DMS53 treated with DMSO at 0.1 percent for 48 hours (cell line): ENCODE results near the gene RALGPS1.
A peak's percentile ranks its signal among the peaks of the same experiment; 100 is the strongest.

ENCODE experiments used
- DNase-seq: peaks from one replicate; lab custom pipeline; 2025; ENCODE audit not compliant: unreplicated experiment; lab: John Stamatoyannopoulos, UW

Gene RALGPS1

GRCh38 chr9:127114606-127115005 lies 200.0 kb downstream of the RALGPS1 start:
- no peak for DNase-seq

GRCh38 chr9:127116088-127116726 lies 201.6 kb downstream of the RALGPS1 start:
- DNase-seq = no peak

GRCh38 chr9:127116957-127117356 lies 202.4 kb downstream of the RALGPS1 start:
- DNase-seq = no peak

GRCh38 chr9:127117801-127118200 lies 203.2 kb downstream of the RALGPS1 start:
- no peak for DNase-seq

DNA sequence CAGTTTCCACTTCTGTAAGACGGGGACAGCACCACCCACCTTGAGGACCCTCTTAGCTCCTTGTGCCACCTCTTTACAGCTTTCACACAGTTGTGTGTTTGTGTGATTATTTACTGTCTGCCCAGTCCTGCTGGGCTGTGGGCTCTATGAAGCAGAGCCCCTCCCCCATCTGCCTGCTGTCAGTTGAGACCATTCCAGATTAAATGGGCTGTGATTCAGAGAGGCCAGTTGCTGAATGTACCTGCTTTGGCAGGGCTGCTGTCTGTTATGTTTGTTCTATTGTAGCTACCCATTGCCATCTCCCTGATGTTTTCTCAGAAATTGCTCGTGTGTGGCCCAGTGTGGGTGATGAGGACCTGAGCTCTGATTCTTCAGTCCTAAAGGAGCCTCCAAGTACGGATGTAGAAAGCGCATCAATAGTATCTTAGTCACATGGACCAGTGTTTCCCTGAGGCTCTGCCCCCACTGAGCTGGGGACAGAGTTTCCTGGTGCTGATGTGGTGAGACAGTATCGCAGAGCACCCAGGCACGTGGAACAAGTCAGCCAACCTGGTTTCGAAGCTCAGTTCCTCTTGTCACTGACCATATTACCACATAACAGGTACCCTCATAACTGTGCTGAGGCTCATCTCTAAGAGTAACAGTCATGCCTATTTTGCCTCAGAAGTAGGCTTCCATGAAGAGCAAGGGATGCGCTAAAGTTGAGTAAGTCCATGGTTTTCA lies 204.2 kb downstream of the RALGPS1 start:
- no peak for DNase-seq

DNA sequence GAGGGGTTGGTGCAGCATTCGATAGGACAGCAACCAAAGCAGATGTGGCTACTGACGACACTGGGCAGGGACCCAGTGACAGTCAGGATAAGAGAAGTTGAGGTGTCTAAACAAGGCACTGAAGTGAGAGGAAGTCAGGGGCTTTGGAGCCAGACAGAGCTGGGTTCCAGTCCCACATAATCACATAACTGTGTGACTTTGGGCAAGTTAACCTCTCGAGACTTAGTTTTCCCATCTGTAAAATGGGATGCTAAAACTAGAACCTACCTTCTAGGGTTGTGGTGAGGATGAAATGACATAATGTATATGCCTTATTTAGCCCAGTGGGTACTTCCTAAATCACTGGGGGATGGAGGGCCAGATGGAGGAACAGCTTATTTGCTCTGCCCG lies 204.7 kb downstream of the RALGPS1 start:
- no peak for DNase-seq

DNA sequence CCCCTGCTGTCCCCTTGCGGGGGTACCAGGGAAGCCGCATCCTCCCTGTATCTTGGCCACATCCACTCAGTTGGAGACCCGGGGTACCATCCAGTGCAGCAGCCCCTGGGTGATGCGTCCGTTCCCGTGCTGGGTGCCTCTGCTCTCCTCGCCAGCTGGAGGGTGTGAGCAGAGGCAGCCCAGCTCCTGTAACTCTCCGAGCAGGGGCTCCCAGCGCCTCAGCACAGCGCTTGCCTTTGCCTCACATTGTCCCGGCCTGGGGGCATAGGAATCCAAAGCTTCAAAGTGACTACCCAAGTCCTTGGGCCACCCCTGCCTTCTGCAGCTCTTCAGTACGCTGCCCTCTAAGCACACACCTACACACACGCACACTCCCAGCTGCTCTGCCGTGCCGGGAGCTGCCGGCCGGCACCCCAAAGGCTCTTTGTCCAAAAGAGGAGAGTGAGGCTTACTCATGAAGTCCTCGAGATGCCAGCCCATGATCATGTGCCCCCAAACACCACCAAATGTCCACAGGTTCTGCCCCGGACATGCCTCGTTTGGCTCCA lies 207.1 kb downstream of the RALGPS1 start:
- no peak for DNase-seq

DNA sequence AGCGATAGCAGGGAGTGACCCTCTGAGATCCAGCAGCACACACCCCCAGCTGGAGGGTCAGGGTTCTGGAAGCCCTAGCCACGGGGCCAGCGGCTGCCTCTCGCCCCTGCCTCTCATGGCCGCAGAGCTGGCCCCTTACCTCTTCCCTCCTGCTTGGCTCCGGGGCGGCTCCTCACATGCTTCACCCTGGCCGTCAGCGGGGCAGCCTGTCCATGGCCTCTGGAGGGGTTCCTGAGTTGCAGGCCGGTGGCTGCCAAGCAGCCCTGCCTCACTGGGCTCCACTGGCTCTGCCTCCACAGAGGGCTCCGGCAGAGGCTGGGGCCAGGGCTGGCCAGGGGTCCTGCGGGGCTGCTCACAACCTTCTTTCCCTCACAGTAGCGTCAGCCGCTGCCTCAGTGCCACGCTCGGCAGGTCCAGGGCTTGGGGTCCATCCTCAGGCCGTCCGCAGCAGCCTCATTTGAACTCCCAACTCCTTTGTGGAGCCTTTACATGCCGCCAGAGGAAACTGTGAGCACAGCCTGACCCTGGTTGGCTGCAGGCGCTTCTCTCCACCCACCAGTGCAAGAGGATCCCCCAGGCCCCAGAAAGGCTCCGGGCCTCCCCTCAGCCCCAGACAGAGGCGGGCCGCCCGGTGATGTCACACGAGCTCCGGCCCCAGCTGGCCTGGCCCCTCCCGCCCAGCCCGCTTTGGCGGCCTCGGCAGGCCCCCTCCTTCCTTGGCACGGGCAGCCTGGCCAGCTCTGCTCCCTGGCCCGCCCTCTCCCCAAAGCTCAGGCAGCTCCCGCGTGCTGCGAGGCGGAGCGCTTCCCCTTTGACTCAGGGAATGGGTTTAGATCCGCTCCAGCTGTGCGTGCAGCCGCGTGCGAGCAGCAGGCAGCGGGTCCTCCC lies 207.8 kb downstream of the RALGPS1 start, which contains the start of gene ANGPTL2:
ANGPTL2 (minus strand) TSS at position 460 of the 888 bp plus-strand sequence. CDS start 13,904 bp downstream, outside the sequence.
- DNase-seq = peak; percentile 14

GRCh38 chr9:127123064-127123890 lies 208.7 kb downstream of the RALGPS1 start:
- no peak for DNase-seq

GRCh38 chr9:127124111-127124531 lies 209.5 kb downstream of the RALGPS1 start:
- no peak for DNase-seq

DNA sequence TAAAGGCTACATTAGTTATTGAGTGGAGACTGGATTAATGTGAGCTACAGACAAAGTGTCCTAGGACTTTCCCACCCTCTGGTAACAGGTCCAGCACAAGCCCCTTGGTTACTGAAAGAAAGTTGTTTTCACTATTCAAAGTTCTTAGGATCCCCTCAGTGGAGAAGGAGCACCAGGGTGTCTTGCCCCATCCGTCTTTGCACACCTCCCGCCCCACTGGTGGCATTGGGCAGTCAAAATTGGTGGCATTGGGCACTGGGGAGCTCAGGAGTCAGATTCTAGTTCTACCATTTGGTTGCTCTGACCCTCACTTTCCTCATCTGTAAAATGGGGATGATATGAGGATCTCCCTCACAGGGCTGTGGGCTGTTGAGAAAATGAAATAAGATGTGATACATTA lies 210.2 kb downstream of the RALGPS1 start:
- DNase-seq = no peak

DNA sequence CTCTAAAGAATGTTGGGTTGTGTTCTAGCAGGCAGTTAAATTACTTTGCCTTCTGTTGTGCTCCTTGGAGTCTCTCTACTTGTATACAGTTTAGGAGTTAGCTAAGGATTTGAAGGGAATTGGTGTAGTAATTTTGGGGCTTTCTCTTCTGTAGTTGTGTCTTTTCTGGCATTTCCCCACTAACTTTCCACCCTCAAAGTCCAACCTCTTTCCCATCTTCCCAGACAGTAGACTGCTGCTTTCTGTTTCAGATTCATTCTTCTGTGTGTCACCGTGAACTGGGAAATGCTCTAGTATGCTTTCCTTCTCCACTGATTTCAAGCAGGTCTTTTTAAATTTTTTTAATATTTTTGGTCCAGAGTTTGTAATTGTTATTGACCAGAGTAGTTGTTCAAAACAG lies 212.4 kb downstream of the RALGPS1 start:
- no peak for DNase-seq

GRCh38 chr9:127128341-127129072 lies 213.9 kb downstream of the RALGPS1 start:
- no peak for DNase-seq

DNA sequence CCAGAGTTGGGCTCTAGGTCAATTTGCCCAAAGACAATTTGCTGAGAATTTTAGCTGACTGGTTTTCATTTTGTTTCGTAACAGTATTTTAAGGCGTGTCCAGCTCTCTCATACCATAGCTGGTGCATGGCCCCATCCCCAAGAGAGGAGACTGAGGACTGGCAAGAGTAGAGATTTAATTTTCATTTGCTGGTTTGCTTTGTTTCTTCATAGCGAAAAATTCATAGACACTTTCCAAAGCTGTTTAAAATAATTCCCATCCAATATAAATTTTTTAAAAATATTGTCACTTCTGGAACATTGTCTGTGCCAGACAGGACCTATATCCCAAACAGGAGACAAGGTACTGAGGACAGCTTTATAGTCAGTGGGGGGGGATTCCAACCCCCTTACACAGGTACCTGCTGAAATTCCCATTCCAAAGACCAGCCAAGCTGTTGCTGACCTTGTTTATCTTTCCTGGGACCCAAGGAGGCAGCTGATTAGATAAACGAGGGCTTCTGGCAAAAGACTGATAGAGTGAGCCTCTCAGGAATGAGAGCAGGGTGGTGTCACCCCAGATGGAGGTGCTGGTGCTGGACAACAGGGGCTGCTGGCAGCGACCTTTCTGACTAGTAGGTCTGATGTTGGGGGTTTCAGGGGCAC lies 214.6 kb downstream of the RALGPS1 start:
- DNase-seq = no peak

DNA sequence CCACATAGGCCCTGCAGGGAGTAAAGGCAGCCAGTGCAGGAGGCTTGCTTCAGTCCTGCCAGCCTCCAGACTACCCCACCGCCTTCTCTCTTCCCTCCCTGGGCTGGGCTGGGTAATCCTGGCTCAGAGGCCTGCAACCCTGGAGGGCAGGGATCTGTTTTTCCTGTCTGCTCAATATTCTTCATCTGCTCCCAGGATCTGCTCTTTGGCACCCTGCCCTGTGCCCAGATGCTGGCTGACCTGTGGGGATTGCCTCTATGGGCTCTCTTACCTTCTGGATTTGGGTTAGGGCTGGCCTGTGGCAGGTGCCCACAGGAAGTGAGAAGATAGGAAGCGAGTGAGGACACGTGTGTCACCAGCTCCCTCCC lies 215.1 kb downstream of the RALGPS1 start:
- DNase-seq = no peak

DNA sequence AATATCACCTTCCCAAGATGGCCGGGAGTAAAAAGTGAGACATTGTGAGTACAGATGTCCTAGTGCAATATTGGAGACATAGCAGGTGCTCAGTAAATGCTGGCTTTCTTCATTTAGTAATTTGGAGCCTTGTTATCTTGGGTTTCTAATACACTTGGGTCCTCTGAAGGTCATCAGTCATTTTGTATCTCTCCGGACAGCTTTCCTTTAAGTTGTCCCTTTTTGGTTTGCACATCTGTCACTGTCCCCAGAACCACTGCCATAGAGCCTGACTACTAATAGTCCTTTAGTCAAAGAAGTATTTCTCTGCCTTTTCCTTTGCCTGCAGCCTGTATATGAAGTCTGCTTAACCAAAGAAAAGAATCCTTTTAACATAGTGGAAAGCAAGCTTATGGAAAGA lies 215.7 kb downstream of the RALGPS1 start:
- DNase-seq = no peak

- DNase-seq = no peak
Observed at GRCh38 chr9:127130661-127131538, 216.3 kb downstream of the RALGPS1 start.

DNA sequence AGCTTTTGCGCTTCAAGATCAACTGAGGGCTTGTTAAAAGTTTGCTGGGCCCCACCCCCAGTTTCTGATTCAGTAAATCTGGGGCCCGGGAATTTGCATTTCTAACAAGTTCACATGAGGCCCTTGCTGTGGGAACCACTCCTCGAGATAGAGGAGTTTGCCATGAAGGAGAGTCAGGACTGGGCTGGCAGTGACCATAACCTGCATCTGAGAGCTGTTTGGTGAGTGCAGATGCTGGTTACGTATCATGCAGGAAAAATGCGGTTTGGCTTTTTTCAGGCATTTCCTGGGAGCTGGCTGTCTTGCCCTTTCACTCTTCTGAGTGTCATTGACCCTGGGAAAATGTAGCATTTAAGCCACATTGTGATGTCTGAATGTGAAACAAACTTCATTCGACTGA lies 217.3 kb downstream of the RALGPS1 start:
- DNase-seq = no peak
